ENCODE results near the gene COX6A2. TPM values are rescaled to one million over a fixed set of nuclear protein-coding genes. Genes with fewer than 3 reads are reported as not detected.
A peak's percentile ranks its signal among the peaks of the same experiment; 100 is the strongest.

COX6A2 gene
- not detected in 2 replicates for total RNA-seq

DNA sequence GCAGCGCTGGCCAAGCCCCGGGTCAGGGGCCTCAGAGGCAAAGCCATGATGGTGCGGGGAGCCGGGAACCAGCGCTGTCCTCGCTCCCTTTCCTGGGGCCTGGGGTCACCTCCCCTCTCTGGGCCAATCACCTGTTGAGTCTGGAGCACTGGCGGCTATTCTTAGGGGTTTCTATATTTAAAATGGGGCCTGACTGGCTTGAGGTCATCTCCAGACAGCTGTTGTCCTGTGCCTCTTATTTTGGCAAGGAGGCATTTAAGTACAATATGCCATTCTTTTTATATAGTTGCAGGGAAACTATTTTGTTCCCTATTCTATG, at the start of gene COX6A2:
Gene COX6A2 (minus strand): TSS at position 82 of the 319 bp plus-strand sequence. CDS start 35 bp downstream, at position 47.
- no peak for DNase-seq (ENCODE audit: low read depth)
- TF ChIP-seq, protein P1, sequence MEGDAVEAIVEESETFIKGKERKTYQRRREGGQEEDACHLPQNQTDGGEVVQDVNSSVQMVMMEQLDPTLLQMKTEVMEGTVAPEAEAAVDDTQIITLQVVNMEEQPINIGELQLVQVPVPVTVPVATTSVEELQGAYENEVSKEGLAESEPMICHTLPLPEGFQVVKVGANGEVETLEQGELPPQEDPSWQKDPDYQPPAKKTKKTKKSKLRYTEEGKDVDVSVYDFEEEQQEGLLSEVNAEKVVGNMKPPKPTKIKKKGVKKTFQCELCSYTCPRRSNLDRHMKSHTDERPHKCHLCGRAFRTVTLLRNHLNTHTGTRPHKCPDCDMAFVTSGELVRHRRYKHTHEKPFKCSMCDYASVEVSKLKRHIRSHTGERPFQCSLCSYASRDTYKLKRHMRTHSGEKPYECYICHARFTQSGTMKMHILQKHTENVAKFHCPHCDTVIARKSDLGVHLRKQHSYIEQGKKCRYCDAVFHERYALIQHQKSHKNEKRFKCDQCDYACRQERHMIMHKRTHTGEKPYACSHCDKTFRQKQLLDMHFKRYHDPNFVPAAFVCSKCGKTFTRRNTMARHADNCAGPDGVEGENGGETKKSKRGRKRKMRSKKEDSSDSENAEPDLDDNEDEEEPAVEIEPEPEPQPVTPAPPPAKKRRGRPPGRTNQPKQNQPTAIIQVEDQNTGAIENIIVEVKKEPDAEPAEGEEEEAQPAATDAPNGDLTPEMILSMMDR (conservative IDR thresholded peaks at IDR 0.05; ENCODE audit: low read depth, low read length): no peak
- peak within 1 kb of the TSS; percentile 44 for H3K4me3 ChIP-seq (ENCODE audit: low read depth, low read length)

- DNase-seq (ENCODE audit: low read depth): no peak
- H3K4me3 ChIP-seq (ENCODE audit: low read depth, low read length): peak overlapping the region; percentile 15
- TF ChIP-seq, protein P1 (conservative IDR thresholded peaks at IDR 0.05; ENCODE audit: low read depth, low read length): no peak
Observed at GRCh38 chr16:31477220-31478216, 49.4 kb upstream of the COX6A2 start.

GRCh38 chr16:31476303-31477219, 48.4 kb upstream of the COX6A2 start:
- TF ChIP-seq, protein P1 (conservative IDR thresholded peaks at IDR 0.05; ENCODE audit: low read depth, low read length): no peak
- DNase-seq (ENCODE audit: low read depth): no peak
- H3K4me3 ChIP-seq (ENCODE audit: low read depth, low read length): peak overlapping the region; percentile 40

DNA sequence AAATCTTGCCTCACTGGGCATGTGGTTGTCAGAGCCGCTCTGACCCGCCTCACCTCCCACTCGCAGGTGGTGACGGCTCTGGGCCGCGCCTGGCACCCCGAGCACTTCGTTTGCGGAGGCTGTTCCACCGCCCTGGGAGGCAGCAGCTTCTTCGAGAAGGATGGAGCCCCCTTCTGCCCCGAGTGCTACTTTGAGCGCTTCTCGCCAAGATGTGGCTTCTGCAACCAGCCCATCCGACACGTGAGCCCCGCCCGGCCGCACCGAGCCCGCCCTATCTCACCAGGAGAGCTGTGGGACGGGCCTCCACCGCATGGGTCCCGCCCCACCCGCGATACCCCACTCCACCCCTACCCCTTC, 47.8 kb upstream of the COX6A2 start:
- TF ChIP-seq, protein P1 (conservative IDR thresholded peaks at IDR 0.05; ENCODE audit: low read depth, low read length): no peak

GRCh38 chr16:31474773-31475738, 46.9 kb upstream of the COX6A2 start:
- H3K4me3 ChIP-seq (ENCODE audit: low read depth, low read length): no peak overlapping the region
- TF ChIP-seq, protein P1 (conservative IDR thresholded peaks at IDR 0.05; ENCODE audit: low read depth, low read length): no peak
- DNase-seq (ENCODE audit: low read depth): no peak

More for the DNA sequence above, 47.8 kb upstream of the COX6A2 start:
- H3K4me3 ChIP-seq (ENCODE audit: low read depth, low read length): no peak overlapping the region
- DNase-seq (ENCODE audit: low read depth): no peak

DNA sequence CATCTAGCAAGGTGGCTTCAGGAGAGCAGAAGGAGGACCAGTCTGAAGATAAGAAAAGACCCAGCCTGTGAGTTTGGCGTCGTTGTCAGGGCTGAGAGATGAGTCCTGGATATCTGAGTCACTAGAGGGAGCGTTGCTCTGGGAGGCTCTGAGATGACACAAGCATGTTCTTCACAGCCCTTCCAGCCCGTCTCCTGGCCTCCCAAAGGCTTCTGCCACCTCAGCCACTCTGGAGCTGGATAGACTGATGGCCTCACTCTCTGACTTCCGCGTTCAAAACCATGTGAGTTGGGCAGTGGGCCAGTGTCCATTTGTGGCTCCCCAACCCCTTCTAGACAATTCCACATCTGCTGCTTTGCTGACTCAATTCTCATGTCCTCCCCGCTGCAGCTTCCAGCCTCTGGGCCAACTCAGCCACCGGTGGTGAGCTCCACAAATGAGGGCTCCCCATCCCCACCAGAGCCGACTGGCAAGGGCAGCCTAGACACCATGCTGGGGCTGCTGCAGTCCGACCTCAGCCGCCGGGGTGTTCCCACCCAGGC, 46.1 kb upstream of the COX6A2 start:
- no peak overlapping the region for H3K4me3 ChIP-seq (ENCODE audit: low read depth, low read length)
- no peak for DNase-seq (ENCODE audit: low read depth)
- TF ChIP-seq, protein P1 (conservative IDR thresholded peaks at IDR 0.05; ENCODE audit: low read depth, low read length): no peak
